Vagina (tissue), 2 donors: Measurements from ENCODE around the gene MYO3B.

Experiments
- CTCF ChIP-seq, 3 experiments: fragments of 450-650 bp in 2 of 3; fragments of 200-600 bp in 1 of 3; sonication (generic) in 1 of 3; IDR thresholded peaks; one replicate each; pipeline ENCODE4 v1.5.1; 2017 to 2019; ENCODE audit warnings: antibody characterized with exemption in 3 of 3, mild to moderate bottlenecking in 2 of 3, moderate library complexity in 2 of 3
- POLR2A ChIP-seq, 2 donors: fragments of 450-650 bp; IDR thresholded peaks; one replicate each; pipeline ENCODE4 v1.6.1; 2017; ENCODE audit warnings: antibody characterized with exemption in 2 of 2, mild to moderate bottlenecking in 2 of 2, moderate library complexity in 2 of 2
- POLR2AphosphoS5 ChIP-seq, 2 donors: sonication (generic); formaldehyde crosslinking; IDR thresholded peaks; one replicate each; pipeline ENCODE4 v1.9.0; 2017; ENCODE audit warnings: antibody characterized with exemption in 2 of 2, mild to moderate bottlenecking in 2 of 2, low read depth in 1 of 2; ENCODE audit not compliant: insufficient read depth in 1 of 2

GRCh38 chr2:170568511-170568910 is 390.6 kb downstream of the MYO3B start:
- TF ChIP-seq CTCF (IDR thresholded peaks at IDR 0.05) (no peak), POLR2A (IDR thresholded peaks at IDR 0.05) (no peak), POLR2AphosphoS5 (IDR thresholded peaks at IDR 0.05; ENCODE audit: insufficient read depth in 1 of 2, low read depth in 1 of 2) (no peak)
